K562 (cell line): ENCODE results near the gene ITGB6. TPM values are rescaled to one million over a fixed set of nuclear protein-coding genes. Genes with fewer than 3 reads are reported as not detected.

Experiments used
- ATAC-seq: fragments of 200-7000 bp; cut with Tn5 transposase; 3 replicates; pipeline ENCODE4 v1.9.1; 2020; ENCODE audit warnings: moderate library complexity
- BruUV-seq: library from RNA; stranded (reverse); fragments of 400-500 nt; replicated peaks from 2 replicates; lab custom pipeline; 2021; lab: Mats Ljungman, UMichigan
- CTCF ChIA-PET: fragments of 300-600 bp; formaldehyde crosslinking; extraction: SDS; loops from one replicate; lab custom pipeline; 2021; ENCODE audit warnings: low intra/inter-chr PET ratio; lab: Yijun Ruan, JAX
- POLR2A ChIA-PET: fragments of 300-600, 350-650 bp; sonication (Branson Sonifier 250); formaldehyde crosslinking; extraction: SDS; loops from one replicate; lab custom pipeline; 2021; ENCODE audit warnings: antibody characterized with exemption, inconsistent platforms; lab: Yijun Ruan, JAX
- DNase-seq, 4 experiments: peaks; one replicate each; pipeline versions ENCODE4 v3.0.0 to v3.0.0-alpha.2; 2011 to 2018; ENCODE audit warnings: low spot score in 3 of 4, mixed read lengths in 3 of 4; ENCODE audit errors: extremely low read depth in 1 of 4
- FAIRE-seq: peaks from 2 replicates; lab custom pipeline; 2011; peaks lifted over from hg19 to GRCh38; lab: Jason Lieb, UNC
- H2AFZ ChIP-seq: 2 replicates; pipeline ENCODE4 v1.6.0; 2011; ENCODE audit warnings: low read depth, low read length, control low read depth, inconsistent platforms
- H3K27ac ChIP-seq: fragments of 200-600 bp; 3 replicates; pipeline ENCODE4 v1.8.0; 2011; ENCODE audit warnings: low read depth, mild to moderate bottlenecking, control low read depth, inconsistent platforms, low read length, moderate library complexity, mixed read lengths; ENCODE audit errors: extremely low read depth
- H3K27me3 ChIP-seq, 2 experiments: fragments of 300-600 bp in 1 of 2; 2 replicates in 1 of 2; 3 replicates in 1 of 2; pipeline versions ENCODE4 v1.6.0 to v1.8.0; 2011; ENCODE audit warnings: inconsistent platforms in 2 of 2, low read length in 2 of 2, mild to moderate bottlenecking in 1 of 2, mixed read lengths in 1 of 2, moderate library complexity in 1 of 2; ENCODE audit not compliant: control insufficient read depth in 2 of 2, insufficient read depth in 2 of 2
- H3K36me3 ChIP-seq: fragments of 300-600 bp; 3 replicates; pipeline ENCODE4 v1.8.0; 2011; ENCODE audit warnings: mild to moderate bottlenecking, low read length, inconsistent platforms; ENCODE audit not compliant: control insufficient read depth, insufficient read depth
- H3K4me1 ChIP-seq, 2 experiments: fragments of 200-600 bp in 1 of 2; replicated peaks in 1 of 2; 2 replicates in 1 of 2; 3 replicates in 1 of 2; pipeline versions ENCODE4 v1.5.1 to v1.8.0; 2011; ENCODE audit warnings: inconsistent platforms in 2 of 2, low read length in 2 of 2, mild to moderate bottlenecking in 1 of 2, mixed read lengths in 1 of 2, moderate library complexity in 1 of 2; ENCODE audit not compliant: control insufficient read depth in 2 of 2, insufficient read depth in 2 of 2
- H3K4me2 ChIP-seq: 2 replicates; pipeline ENCODE4 v1.6.1; 2011; ENCODE audit warnings: low read length, control low read depth, inconsistent platforms, mixed read lengths; ENCODE audit not compliant: insufficient read depth
- H3K4me3 ChIP-seq: fragments of 200-600 bp; sonication (generic), shearing (Covaris generic); 2 replicates; pipeline ENCODE4 v1.5.1; 2016; ENCODE audit warnings: control low read depth, inconsistent platforms
- H3K79me2 ChIP-seq: fragments of 200-600 bp; 3 replicates; pipeline ENCODE4 v1.8.0; 2011; ENCODE audit warnings: low read length, inconsistent platforms; ENCODE audit not compliant: control insufficient read depth, insufficient read depth
- H3K9ac ChIP-seq, 2 experiments: 2 replicates each; pipeline versions ENCODE4 v1.6.0 to v1.6.1; 2011; ENCODE audit warnings: low read depth in 2 of 2, low read length in 2 of 2, control low read depth in 1 of 2, inconsistent platforms in 1 of 2, mild to moderate bottlenecking in 1 of 2, mixed read lengths in 1 of 2; ENCODE audit not compliant: insufficient read depth in 1 of 2
- H3K9me1 ChIP-seq: one replicate; pipeline ENCODE4 v1.6.0; 2011; ENCODE audit warnings: inconsistent platforms, mild to moderate bottlenecking, low read length, moderate library complexity; ENCODE audit not compliant: control insufficient read depth, insufficient read depth
- H3K9me3 ChIP-seq: replicated peaks from 2 replicates; pipeline ENCODE4 v1.5.1; 2011; ENCODE audit warnings: low read depth, low read length, inconsistent platforms; ENCODE audit not compliant: control insufficient read depth, insufficient read depth
- H4K20me1 ChIP-seq: replicated peaks from 2 replicates; pipeline ENCODE4 v1.6.1; 2011; ENCODE audit warnings: low read length, inconsistent platforms, mixed read lengths; ENCODE audit not compliant: control insufficient read depth, insufficient read depth
- ATF7 ChIP-seq: fragments of 450-650 bp; IDR thresholded peaks from 2 replicates; pipeline ENCODE4 v1.7.1; 2014; ENCODE audit warnings: mild to moderate bottlenecking, moderate library complexity
- CBFA2T2 ChIP-seq: fragments of 450-650 bp; conservative IDR thresholded peaks from 2 replicates; pipeline ENCODE4 v1.6.1; 2017; ENCODE audit warnings: mild to moderate bottlenecking
- IFI16 ChIP-seq: fragments of 250-450 bp; sonication (Bioruptor Pico); IDR thresholded peaks from 2 replicates; pipeline ENCODE4 v2.1.2; 2022; ENCODE audit warnings: mild to moderate bottlenecking, inconsistent platforms
- LARP7 ChIP-seq: fragments of 450-650 bp; IDR thresholded peaks from 2 replicates; pipeline ENCODE4 v1.6.1; 2016
- MCM2 ChIP-seq: fragments of 450-650 bp; IDR thresholded peaks from 2 replicates; pipeline ENCODE4 v1.6.1; 2017; ENCODE audit warnings: low read depth, mild to moderate bottlenecking
- MXI1 ChIP-seq: IDR thresholded peaks from 2 replicates; pipeline ENCODE4 v1.6.1; 2011; ENCODE audit warnings: low read depth, mild to moderate bottlenecking, improper control_type of control experiment, low read length
- NFIX ChIP-seq: fragments of 250-450 bp; sonication (Bioruptor Pico); IDR thresholded peaks from 2 replicates; pipeline ENCODE4 v1.4.0; 2020; ENCODE audit warnings: low read depth, mild to moderate bottlenecking, moderate library complexity
- NFRKB ChIP-seq: fragments of 450-650 bp; IDR thresholded peaks from 2 replicates; pipeline ENCODE4 v1.6.1; 2016; ENCODE audit warnings: low read depth
- NR1H2 ChIP-seq: sonication (generic); formaldehyde crosslinking; IDR thresholded peaks from 2 replicates; pipeline ENCODE4 v1.4.0; 2020; ENCODE audit warnings: mild to moderate bottlenecking, missing genetic modification reagents
- POLR2B ChIP-seq: fragments of 450-650 bp; IDR thresholded peaks from 2 replicates; pipeline ENCODE4 v1.6.1; 2018; ENCODE audit warnings: low read depth; ENCODE audit not compliant: partially characterized antibody
- XRCC3 ChIP-seq: fragments of 450-650 bp; IDR thresholded peaks from 2 replicates; pipeline ENCODE4 v1.6.1; 2017; ENCODE audit warnings: mild to moderate bottlenecking, moderate library complexity
- YY1 ChIP-seq, 3 experiments: IDR thresholded peaks; 2 replicates each; pipeline ENCODE4 v1.6.1; 2011; ENCODE audit warnings: low read length in 2 of 3, mild to moderate bottlenecking in 2 of 3, moderate library complexity in 2 of 3, borderline replicate concordance in 1 of 3, control low read depth in 1 of 3, low read depth in 1 of 3; ENCODE audit not compliant: insufficient read depth in 3 of 3, insufficient replicate concordance in 2 of 3, control insufficient read depth in 1 of 3, insufficient read length in 1 of 3; ENCODE audit errors: extremely low read depth in 1 of 3
- WGBS: fragments of 100-300 bp; shearing (Covaris generic); methylation state at CpG from one replicate; pipeline ENCODE4 v1.1.6; 2016; ENCODE audit warnings: low coverage, mixed read lengths; ENCODE audit not compliant: insufficient coverage; ENCODE audit errors: missing lambda C conversion rate; 5-methylcytosine and 5-hydroxymethylcytosine counted together
- in situ Hi-C: fragments of 300-500 bp; cut with MboI; formaldehyde crosslinking; loops from 4 replicates; pipeline ENCODE4 v1.15.0; 2018; ENCODE audit warnings: inconsistent platforms, mixed read lengths
- intact Hi-C: fragments of 100-400 bp; cut with micrococcal nuclease; formaldehyde crosslinking; loops from 2 replicates; pipeline ENCODE4 v1.14.2; 2022
- polyA plus RNA-seq, 8 experiments: library from polyadenylated mRNA; depleted of rRNA in 4 of 8; stranded (reverse) in 5 of 8; unstranded in 3 of 8; fragments of >200 nt; fragmentation: Nextera tagmentation in 2 of 8; fragmentation: Illumina TruSeq in 1 of 8; extraction: Ambion mirVana in 2 of 8; extraction: Trizol in 1 of 8; gene quantifications; 2 replicates each; pipeline versions ENCODE4 v1.2.1 to v1.2.3, GENCODE V29; 2011 to 2014; ENCODE audit warnings: inconsistent platforms in 1 of 8, missing spikeins in 1 of 8
- total RNA-seq, 7 experiments: library from RNA; depleted of rRNA in 6 of 7; stranded (reverse); fragments of >200 nt in 6 of 7; fragmentation: Illumina TruSeq in 2 of 7; extraction: Trizol in 2 of 7; gene quantifications; 2 replicates each; pipeline versions ENCODE4 v1.2.1 to v1.2.3, GENCODE V29; 2011 to 2021; ENCODE audit warnings: low replicate concordance in 1 of 7
- TF ChIP-seq, protein P1 (sequence below): fragments of 200-800 bp; sonication (Bioruptor generic); IDR thresholded peaks from 2 replicates; pipeline ENCODE4 v1.6.1; 2017; ENCODE audit warnings: missing genetic modification characterization, missing compliant biosample characterization

The ITGB6 gene
- total and polyA plus RNA-seq, 9 of the 15 experiments (the other 6 are each of a cell fraction or from before 2014, with no cell fraction given) = 0.18 TPM; not detected in 8

DNA sequence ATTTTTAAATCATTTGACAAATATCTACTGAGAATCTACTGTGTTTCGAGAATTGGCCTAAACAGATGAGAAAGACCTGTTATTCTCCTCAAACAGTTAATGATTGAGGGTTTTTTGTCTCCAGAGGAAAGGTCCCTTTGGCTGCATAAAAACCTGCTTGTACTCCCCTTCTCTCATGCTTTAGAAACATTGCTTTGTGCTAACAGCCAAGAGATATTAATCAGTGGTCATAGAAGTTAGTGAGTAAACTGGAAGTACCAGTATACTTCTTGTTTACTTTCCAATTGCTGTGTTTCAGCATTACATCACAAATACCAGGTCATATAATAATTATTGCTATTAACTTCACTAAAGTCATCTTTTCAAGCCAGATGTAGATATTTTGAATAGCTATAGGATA lies 34.1 kb downstream of the ITGB6 start:
- Histone ChIP-seq H3K79me2 (no peaks in the 10 kb centered on the region), H4K20me1 (no peaks in the 10 kb centered on the region), H3K9me1 (no peaks in the 10 kb centered on the region), H3K4me3 (no peak overlapping the region), H3K9ac (no peak overlapping the region), H3K27me3 (no peaks in the 10 kb centered on the region), H3K4me2 (no peak overlapping the region), H2AFZ (no peak overlapping the region), H3K36me3 (no peaks in the 10 kb centered on the region), H3K27ac (no peak overlapping the region), H3K9me3 (no peaks in the 10 kb centered on the region), H3K4me1 (no peaks in the 10 kb centered on the region)
- no peak for DNase-seq
- FAIRE-seq = no peak
- intact Hi-C loops (no loop called here), in situ Hi-C loops (no loop called here)
- 0% methylated on average over 1 of the region's 1 CpG for WGBS
- POLR2A ChIA-PET = interaction anchor here (0.8 kb wide), 1 partner anchor 13 kb away, joined by 3 read pairs; no protein-coding TSS in a partner anchor
- BruUV-seq = no TSS peak
- TF ChIP-seq LARP7 = no peak
- no peak for TF ChIP-seq IFI16
- TF ChIP-seq NFIX (CRISPR knock-in tag) = no peak
- TF ChIP-seq MXI1 = no peak
- no peak for TF ChIP-seq CBFA2T2
- TF ChIP-seq XRCC3 = no peak
- no peak for TF ChIP-seq ATF7
- TF ChIP-seq, protein P1, sequence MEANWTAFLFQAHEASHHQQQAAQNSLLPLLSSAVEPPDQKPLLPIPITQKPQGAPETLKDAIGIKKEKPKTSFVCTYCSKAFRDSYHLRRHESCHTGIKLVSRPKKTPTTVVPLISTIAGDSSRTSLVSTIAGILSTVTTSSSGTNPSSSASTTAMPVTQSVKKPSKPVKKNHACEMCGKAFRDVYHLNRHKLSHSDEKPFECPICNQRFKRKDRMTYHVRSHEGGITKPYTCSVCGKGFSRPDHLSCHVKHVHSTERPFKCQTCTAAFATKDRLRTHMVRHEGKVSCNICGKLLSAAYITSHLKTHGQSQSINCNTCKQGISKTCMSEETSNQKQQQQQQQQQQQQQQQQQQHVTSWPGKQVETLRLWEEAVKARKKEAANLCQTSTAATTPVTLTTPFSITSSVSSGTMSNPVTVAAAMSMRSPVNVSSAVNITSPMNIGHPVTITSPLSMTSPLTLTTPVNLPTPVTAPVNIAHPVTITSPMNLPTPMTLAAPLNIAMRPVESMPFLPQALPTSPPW (CRISPR knock-in tag) = no peak
- no peak for TF ChIP-seq YY1 (IDR thresholded peaks at IDR 0.05; ENCODE audit: borderline replicate concordance in 1 of 3, control insufficient read depth in 1 of 3, extremely low read depth in 1 of 3, insufficient read depth in 3 of 3, insufficient read length in 1 of 3, insufficient replicate concordance in 2 of 3, low read depth in 1 of 3, low read length in 2 of 3)
- TF ChIP-seq POLR2B = no peak
- no peak for TF ChIP-seq NFRKB
- TF ChIP-seq NR1H2 (CRISPR knock-in tag) = no peak
- TF ChIP-seq MCM2 = no peak
- no peak for ATAC-seq
- CTCF ChIA-PET = no interaction called here
